Epidermal melanocyte (primary cell): Measurements from ENCODE around the gene HIP1R.

Source experiments
- DNase-seq: peaks from one replicate; pipeline ENCODE4 v3.0.0; 2011; ENCODE audit warnings: low spot score; ENCODE audit not compliant: insufficient read length

Gene HIP1R

GRCh38 chr12:122860854-122861586 is 25.8 kb downstream of the HIP1R start:
- no peak for DNase-seq

- DNase-seq, result no peak
These were observed 26.3 kb downstream of the HIP1R start for GRCh38 chr12:122861587-122861970.

GRCh38 chr12:122862110-122862634 is 26.9 kb downstream of the HIP1R start:
- DNase-seq, result no peak

GRCh38 chr12:122862872-122863701 is 27.8 kb downstream of the HIP1R start:
- DNase-seq, result no peak

GRCh38 chr12:122864894-122865253 is 29.6 kb downstream of the HIP1R start:
- DNase-seq, result no peak

- no peak for DNase-seq
These were observed 30.3 kb downstream of the HIP1R start for GRCh38 chr12:122865268-122866231.

- no peak for DNase-seq
These were observed 31.1 kb downstream of the HIP1R start for GRCh38 chr12:122866379-122866778.

GRCh38 chr12:122866950-122867607 is 31.8 kb downstream of the HIP1R start:
- DNase-seq, result no peak

- no peak for DNase-seq
These were observed 32.6 kb downstream of the HIP1R start for GRCh38 chr12:122867691-122868461.

GRCh38 chr12:122868471-122869177 is 33.4 kb downstream of the HIP1R start:
- DNase-seq, result peak; percentile 13

GRCh38 chr12:122869207-122869973 is 34.1 kb downstream of the HIP1R start:
- DNase-seq, result peak; percentile 12

GRCh38 chr12:122870163-122870842 is 35.0 kb downstream of the HIP1R start:
- DNase-seq, result no peak

- DNase-seq, result peak; percentile 72
These were observed 35.8 kb downstream of the HIP1R start for GRCh38 chr12:122870867-122871664.

GRCh38 chr12:122871851-122872780 is 36.9 kb downstream of the HIP1R start:
- peak; percentile 95 for DNase-seq

GRCh38 chr12:122872815-122873361 is 37.6 kb downstream of the HIP1R start:
- DNase-seq, result no peak

- no peak for DNase-seq
These were observed 38.3 kb downstream of the HIP1R start for GRCh38 chr12:122873540-122873939.
